NCI-H146 (cell line): ENCODE data around the gene LCE1D.

Source experiments
- DNase-seq: peaks from one replicate; lab custom pipeline; 2025; lab: John Stamatoyannopoulos, UW

The LCE1D gene

GRCh38 chr1:152811671-152812070 lies 15.2 kb downstream of the LCE1D start, which contains the start of gene LCE1B:
Gene LCE1B, plus strand, starts transcription at chr1:152811971. Its CDS starts 476 bp downstream, at chr1:152812447.
- DNase-seq = no peak

- no peak for DNase-seq
Measured at GRCh38 chr1:152817309-152817708, 20.8 kb downstream of the LCE1D start.

GRCh38 chr1:152823294-152823693 lies 26.8 kb downstream of the LCE1D start:
- no peak for DNase-seq

- DNase-seq = no peak
Measured at GRCh38 chr1:152824964-152825363, 28.4 kb downstream of the LCE1D start.

- DNase-seq = no peak
Measured at GRCh38 chr1:152827173-152827572, 30.7 kb downstream of the LCE1D start, which contains the start of gene LCE1A. Gene LCE1A, plus strand, starts transcription at chr1:152827473. Its CDS starts 0 bp downstream, at chr1:152827473.

- no peak for DNase-seq
Measured at GRCh38 chr1:152836870-152837269, 40.3 kb downstream of the LCE1D start.

GRCh38 chr1:152842556-152842955 lies 46.0 kb downstream of the LCE1D start, which contains the start of gene LCE6A:
Gene LCE6A, plus strand, starts transcription at chr1:152842856. Its CDS starts 665 bp downstream, at chr1:152843521.
- no peak for DNase-seq
